ENCODE data around the gene CNOT6.

DNA sequence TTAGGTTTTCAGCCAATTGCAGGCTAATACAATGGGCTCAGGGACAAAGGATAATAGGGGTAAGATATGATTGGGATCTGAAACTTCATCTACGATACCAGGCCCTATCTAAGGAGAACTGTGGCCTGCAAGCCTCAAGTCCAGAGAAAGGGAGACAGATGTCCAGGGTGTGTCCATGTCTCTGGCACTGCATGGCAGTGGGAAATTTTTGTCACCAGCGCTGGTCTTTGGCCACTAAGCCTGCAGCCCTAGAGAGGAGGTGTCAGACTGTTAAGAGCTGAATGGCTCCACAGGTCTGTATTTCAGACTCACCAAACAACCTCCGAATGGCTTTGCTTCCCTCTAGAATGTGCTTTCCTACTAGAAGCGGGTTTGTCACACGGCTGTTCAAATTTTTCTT lies 6.6 kb upstream of the CNOT6 start:
- TF ChIP-seq, protein P1, sequence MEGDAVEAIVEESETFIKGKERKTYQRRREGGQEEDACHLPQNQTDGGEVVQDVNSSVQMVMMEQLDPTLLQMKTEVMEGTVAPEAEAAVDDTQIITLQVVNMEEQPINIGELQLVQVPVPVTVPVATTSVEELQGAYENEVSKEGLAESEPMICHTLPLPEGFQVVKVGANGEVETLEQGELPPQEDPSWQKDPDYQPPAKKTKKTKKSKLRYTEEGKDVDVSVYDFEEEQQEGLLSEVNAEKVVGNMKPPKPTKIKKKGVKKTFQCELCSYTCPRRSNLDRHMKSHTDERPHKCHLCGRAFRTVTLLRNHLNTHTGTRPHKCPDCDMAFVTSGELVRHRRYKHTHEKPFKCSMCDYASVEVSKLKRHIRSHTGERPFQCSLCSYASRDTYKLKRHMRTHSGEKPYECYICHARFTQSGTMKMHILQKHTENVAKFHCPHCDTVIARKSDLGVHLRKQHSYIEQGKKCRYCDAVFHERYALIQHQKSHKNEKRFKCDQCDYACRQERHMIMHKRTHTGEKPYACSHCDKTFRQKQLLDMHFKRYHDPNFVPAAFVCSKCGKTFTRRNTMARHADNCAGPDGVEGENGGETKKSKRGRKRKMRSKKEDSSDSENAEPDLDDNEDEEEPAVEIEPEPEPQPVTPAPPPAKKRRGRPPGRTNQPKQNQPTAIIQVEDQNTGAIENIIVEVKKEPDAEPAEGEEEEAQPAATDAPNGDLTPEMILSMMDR (tag by site-specific recombination; IDR thresholded peaks at IDR 0.05): no peak
- TF ChIP-seq, protein P2, sequence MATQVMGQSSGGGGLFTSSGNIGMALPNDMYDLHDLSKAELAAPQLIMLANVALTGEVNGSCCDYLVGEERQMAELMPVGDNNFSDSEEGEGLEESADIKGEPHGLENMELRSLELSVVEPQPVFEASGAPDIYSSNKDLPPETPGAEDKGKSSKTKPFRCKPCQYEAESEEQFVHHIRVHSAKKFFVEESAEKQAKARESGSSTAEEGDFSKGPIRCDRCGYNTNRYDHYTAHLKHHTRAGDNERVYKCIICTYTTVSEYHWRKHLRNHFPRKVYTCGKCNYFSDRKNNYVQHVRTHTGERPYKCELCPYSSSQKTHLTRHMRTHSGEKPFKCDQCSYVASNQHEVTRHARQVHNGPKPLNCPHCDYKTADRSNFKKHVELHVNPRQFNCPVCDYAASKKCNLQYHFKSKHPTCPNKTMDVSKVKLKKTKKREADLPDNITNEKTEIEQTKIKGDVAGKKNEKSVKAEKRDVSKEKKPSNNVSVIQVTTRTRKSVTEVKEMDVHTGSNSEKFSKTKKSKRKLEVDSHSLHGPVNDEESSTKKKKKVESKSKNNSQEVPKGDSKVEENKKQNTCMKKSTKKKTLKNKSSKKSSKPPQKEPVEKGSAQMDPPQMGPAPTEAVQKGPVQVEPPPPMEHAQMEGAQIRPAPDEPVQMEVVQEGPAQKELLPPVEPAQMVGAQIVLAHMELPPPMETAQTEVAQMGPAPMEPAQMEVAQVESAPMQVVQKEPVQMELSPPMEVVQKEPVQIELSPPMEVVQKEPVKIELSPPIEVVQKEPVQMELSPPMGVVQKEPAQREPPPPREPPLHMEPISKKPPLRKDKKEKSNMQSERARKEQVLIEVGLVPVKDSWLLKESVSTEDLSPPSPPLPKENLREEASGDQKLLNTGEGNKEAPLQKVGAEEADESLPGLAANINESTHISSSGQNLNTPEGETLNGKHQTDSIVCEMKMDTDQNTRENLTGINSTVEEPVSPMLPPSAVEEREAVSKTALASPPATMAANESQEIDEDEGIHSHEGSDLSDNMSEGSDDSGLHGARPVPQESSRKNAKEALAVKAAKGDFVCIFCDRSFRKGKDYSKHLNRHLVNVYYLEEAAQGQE (tag by site-specific recombination; IDR thresholded peaks at IDR 0.05): no peak
- TF ChIP-seq HOXD13 (CRISPR knock-in tag; IDR thresholded peaks at IDR 0.05; ENCODE audit: borderline replicate concordance) (no peak), SETDB1 (IDR thresholded peaks at IDR 0.05; ENCODE audit: insufficient read length, low read length) (no peak), ZNF596 (tag by site-specific recombination; IDR thresholded peaks at IDR 0.05) (no peak), ZNF549 (tag by site-specific recombination; IDR thresholded peaks at IDR 0.05) (no peak)
- TF ChIP-seq, protein P3, sequence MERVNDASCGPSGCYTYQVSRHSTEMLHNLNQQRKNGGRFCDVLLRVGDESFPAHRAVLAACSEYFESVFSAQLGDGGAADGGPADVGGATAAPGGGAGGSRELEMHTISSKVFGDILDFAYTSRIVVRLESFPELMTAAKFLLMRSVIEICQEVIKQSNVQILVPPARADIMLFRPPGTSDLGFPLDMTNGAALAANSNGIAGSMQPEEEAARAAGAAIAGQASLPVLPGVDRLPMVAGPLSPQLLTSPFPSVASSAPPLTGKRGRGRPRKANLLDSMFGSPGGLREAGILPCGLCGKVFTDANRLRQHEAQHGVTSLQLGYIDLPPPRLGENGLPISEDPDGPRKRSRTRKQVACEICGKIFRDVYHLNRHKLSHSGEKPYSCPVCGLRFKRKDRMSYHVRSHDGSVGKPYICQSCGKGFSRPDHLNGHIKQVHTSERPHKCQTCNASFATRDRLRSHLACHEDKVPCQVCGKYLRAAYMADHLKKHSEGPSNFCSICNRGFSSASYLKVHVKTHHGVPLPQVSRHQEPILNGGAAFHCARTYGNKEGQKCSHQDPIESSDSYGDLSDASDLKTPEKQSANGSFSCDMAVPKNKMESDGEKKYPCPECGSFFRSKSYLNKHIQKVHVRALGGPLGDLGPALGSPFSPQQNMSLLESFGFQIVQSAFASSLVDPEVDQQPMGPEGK (tag by site-specific recombination; IDR thresholded peaks at IDR 0.05): no peak
- TF ChIP-seq, protein P4, sequence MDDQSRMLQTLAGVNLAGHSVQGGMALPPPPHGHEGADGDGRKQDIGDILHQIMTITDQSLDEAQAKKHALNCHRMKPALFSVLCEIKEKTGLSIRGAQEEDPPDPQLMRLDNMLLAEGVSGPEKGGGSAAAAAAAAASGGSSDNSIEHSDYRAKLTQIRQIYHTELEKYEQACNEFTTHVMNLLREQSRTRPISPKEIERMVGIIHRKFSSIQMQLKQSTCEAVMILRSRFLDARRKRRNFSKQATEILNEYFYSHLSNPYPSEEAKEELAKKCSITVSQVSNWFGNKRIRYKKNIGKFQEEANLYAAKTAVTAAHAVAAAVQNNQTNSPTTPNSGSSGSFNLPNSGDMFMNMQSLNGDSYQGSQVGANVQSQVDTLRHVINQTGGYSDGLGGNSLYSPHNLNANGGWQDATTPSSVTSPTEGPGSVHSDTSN (CRISPR knock-in tag; IDR thresholded peaks at IDR 0.05): no peak
